ENCODE measurements around the gene PRRT1.

PRRT1 gene

DNA sequence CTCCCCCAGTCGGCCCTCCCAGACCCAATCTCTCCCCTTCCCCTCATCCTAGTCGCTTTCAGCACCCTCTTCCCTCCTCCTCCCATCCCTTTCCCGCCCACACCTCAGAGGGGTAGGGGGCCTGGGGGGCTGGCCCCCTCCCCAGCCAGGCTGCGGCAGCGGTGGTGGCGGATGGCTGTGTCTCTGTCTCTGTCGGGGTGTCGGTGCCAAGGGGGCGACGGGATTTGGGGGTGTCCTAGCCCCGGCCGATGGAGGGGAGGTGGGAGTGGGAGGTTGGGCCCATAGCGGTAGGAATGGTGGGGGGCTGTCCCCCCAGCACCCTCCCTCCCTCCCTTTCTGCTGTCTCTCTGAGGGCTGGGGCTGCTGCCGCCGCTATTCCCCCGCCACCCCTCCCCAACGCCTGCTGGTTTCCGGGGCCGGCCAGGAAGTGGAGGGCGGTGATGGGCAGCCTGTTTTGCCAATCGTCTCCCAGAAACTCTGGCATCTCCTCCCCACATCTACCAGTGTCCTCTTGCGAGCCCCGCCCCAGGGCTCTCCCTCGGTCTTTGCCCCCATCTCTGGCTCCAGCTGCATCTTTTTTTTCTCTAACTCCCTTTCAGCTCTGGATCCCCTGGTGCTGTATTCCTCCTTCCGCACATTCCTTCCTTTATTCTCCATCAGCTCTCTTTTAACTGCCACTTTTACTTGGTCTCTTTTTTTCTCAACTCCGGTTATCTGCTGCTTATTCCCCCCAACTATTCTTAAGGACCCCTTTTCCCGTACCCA, 24.2 kb upstream of the PRRT1 start, which contains the start of gene AGPAT1:
Gene AGPAT1, minus strand, starts transcription at position 374 of the 765 bp plus-strand sequence. CDS start 4,588 bp downstream, outside the sequence.
- DNase-seq (ENCODE audit: low read depth in 3 of 3) = peak; percentile 92 to 98 (median 94)

DNA sequence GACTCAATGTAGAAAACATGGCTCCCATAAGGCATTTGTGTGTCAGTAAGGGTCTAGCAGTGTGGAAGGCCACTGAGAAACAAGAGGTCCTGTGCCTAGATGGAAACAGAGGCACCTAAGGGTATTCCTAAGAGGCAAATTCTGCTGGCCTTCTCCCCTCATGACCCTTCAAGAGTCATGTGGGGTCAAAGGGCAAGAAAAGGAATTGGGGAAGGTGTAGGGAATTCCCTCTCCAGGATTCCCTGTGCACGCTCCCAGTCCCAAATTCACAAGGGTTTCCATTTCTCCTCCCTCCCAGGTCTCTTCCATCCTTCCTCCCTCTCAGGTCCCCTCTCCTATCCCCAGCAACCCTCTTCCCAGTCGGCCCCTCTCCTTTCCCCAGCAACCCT, 23.6 kb upstream of the PRRT1 start:
- no peak for DNase-seq (ENCODE audit: low read depth in 3 of 3)

DNA sequence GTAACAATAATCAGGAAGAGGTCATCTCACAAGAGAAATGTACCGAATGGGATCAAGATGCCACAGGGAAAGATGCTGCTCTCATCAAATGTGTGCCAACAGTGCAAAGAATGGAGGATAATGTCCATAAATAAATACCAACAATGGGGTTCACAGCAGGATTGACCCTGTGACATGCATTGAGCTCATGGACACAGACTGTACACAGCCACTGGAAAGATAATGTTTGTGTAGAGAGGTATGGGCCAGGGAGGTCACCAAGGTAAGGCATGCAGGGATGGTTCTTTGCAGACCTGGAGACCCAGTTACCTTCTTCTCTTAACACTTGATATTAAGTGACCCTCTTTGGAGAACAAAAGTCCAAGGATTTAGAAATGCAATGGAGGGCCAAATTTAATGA, 22.7 kb upstream of the PRRT1 start:
- no peak for DNase-seq (ENCODE audit: low read depth in 3 of 3)

DNA sequence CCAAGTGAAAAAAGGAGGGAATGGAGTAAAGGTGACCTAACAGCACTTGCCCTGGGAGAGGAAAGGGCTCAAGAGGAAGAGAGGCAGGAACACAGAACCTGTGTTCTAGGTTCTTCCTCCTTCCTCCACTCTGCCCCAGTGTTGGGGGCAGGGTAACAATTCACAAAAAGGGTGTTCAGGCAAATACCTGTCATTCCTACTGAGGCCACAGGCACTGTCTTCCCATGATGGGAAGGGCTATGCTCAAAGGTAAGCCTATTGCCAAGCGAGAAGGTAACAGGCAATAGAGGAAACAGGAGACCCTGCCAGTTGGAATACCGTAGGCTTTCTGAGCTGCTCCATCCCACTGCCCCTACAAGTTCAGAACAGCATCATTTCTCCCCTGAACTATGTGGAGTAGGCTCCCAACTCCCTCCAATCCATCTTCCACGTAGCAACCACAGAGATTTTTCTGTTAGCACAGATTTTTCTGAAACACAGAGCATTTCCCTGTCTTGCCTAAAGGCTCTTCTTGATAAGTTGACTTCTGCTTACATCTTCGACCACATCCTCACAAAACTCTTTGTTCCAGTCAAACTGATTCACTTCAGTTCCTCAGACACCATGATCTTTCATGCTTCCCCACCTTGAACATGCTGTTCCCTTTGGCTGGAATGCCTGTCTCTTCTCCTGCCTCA, 21.4 kb upstream of the PRRT1 start:
- no peak for DNase-seq (ENCODE audit: low read depth in 3 of 3)

DNA sequence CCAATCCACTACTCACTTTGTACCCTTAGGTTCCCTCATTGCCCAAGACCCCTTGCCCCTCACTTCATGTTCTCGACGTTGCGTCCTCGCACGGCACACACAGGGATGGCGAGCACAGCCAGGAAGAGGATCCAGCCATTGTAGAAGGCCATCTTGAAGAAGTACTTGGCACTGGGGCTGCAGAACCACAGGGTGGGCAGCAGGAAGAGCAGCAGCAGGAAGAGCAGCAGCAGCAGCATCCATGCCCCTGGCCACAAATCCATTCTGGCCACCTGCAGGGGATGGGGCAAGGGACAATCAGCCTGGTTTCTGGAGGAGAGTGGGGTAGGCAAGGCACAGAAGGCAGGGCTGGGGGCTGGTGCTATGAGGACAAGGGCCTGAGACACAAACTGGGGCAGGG, 19.5 kb upstream of the PRRT1 start:
- no peak for DNase-seq (ENCODE audit: low read depth in 3 of 3)

DNA sequence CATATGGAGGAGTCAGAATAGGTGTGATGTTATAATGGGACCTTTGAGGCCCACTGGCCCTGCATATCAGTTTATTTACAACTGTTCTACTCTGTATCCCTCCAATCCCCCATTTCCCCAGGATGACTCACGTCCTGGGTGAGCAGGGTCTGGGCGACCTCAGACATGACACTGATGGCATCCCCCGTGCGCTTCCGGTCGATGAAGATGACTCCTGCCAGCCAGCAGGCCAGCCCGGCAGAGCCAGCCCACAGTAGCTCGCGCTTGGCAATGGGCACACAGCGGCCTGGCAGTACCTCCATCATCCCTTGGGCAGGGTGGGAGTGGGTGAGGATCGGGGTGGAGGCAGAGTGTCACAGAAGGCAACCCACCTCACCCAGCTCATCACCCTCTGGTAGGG, 18.6 kb upstream of the PRRT1 start:
- no peak for DNase-seq (ENCODE audit: low read depth in 3 of 3)

DNA sequence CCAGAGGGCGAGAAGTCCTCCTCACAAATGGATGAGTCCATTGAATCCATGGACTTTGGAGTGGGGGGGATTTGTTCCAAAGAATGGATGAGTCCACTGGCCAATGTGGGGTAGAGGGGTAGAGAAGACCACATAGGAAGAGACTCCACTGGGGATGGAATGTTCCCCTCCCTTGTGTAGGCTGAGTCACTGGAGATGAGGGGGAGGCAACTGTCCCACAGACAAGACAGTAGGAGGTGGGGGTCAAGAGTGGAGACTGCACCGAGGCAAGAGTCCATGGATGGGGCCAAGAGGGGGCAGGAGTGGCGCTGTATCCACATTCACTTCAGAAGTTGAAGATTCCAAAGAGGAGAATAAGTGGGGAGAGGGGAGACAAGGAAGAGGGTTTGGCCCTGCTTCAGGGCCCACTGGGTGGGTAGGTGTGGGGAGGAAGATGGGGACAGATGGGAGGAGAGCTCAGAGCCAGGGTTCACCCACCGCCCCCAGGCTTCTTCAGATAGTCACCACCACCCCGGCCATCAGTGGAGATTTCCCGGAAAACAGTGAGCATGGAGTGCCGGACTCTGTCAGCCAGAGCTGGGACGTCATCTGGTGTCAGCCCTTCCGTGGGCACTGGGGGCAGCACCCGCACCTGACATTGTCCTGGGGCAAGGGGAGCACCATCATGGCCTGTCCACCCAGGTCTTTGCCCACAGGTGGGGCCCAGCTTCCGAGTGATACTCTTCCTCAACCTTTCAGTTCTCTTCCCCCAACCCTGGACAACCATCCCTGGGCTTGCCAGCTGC, 17.3 kb upstream of the PRRT1 start:
- DNase-seq (ENCODE audit: low read depth in 3 of 3) = no peak

DNA sequence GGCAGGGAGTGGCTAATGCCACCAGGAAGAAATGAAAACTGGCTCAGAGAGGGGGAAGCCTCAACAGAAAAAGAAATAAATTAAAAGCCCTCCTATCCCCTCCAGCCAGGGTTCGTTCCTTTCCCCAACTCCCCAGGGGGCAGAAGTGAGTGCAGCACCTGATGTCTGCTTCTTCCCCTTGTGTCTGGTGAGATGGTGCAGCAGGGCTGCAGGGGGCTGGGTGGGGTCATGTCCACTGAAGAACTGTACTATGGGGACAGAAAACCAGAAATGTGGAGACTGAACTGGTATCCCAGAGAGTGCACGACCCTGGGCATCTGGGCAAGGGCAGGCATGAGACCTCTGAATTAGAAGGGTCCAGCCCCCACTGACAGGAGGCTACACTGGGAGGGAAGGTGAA, 16.6 kb upstream of the PRRT1 start:
- DNase-seq (ENCODE audit: low read depth in 3 of 3) = no peak

DNA sequence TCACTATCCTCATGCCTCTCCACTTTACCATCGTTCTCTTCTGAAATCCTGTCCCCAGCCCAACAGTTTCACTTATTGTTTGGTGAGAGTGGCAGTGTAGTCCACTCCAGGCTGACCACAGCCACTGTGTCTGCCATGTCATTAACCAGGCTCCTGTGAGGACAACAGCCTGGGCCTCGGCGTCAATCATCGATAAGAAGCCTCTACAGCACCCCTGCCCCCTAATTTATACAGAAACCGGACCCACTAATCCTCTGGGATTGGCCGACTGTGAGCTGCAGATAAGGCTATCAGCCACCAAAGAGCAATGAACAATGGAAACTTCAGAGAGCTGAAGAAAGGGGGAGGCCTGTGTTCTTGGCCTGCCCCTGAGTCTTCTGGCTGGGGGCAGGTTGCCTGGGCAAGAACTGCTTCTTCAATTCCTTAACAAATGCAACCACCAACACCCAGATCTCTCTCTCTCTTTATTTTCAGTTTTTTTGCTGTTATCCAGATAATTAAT, 16.1 kb upstream of the PRRT1 start:
- DNase-seq (ENCODE audit: low read depth in 3 of 3) = no peak

DNA sequence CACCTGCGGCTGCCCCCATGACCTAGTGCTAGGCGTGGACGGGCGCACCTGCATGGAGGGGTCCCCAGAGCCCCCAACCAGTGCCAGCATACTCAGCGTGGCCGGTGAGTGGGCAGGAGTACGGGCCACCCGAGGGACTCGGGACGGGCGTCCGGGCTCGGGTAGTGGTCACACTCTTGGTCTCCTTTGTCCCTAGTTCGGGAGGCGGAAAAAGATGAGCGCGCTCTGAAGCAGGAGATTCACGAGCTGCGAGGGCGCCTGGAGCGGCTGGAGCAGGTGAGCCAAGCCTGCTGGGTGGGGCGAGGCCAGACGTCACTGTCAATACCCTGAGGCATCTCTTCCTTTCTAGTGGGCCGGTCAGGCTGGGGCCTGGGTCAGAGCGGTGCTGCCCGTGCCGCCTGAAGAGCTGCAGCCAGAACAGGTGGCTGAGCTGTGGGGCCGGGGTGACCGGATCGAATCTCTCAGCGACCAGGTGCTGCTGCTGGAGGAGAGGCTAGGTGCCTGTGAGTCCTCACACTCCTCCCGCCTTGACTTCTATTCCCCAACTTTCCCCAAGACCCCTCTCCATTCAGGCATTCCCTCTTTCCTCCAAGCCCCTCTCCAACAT, 15.5 kb upstream of the PRRT1 start:
- DNase-seq (ENCODE audit: low read depth in 3 of 3) = no peak

DNA sequence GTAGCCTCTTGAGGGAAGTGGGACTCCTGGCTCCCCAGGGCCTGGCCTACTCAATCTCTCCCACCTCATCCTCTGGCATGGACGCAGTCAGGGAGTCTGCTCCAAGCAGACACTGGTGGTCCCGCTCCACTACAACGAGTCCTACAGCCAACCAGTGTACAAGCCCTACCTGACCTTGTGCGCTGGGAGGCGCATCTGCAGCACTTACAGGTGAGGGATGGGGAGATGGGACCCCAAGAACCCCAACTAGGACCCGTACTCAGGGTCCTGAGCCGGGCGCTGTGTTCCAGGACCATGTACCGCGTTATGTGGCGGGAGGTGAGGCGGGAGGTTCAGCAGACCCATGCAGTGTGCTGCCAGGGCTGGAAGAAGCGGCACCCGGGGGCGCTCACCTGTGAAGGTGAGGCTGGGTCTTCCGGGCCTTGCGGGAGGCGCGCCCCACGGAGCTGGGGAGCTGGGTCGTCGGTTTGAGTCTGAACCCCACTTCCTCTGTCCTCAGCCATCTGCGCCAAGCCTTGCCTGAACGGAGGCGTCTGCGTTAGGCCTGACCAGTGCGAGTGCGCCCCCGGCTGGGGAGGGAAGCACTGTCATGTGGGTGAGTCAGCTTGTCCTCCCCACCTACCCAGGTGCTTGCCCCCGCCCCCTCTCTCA, 14.8 kb upstream of the PRRT1 start:
- DNase-seq (ENCODE audit: low read depth in 3 of 3) = no peak

DNA sequence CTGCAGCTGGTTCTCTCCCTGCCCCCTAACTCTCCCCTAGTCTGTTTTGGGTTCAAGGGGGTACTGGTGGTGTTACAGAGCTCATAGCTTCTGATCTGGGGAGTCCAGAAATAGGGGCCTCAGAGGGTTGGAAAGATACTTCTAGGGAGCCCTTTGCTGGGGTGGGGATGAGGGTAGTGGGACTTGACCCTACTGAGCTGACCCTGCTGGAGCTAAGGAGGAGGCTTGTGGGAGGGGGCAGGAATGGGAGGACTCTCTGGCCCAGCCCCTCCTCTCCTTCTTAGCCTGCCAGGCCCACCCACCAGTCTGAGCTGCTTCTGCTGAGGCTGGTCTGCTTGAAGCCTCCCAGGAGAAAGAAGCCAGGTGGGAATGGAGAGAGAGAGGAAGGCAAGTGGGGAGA, 12.6 kb upstream of the PRRT1 start, which contains the start of gene EGFL8:
Gene EGFL8, plus strand, starts transcription at position 301 of the 400 bp plus-strand sequence. CDS start 1,571 bp downstream, outside the sequence.
- DNase-seq (ENCODE audit: low read depth in 3 of 3) = no peak

DNA sequence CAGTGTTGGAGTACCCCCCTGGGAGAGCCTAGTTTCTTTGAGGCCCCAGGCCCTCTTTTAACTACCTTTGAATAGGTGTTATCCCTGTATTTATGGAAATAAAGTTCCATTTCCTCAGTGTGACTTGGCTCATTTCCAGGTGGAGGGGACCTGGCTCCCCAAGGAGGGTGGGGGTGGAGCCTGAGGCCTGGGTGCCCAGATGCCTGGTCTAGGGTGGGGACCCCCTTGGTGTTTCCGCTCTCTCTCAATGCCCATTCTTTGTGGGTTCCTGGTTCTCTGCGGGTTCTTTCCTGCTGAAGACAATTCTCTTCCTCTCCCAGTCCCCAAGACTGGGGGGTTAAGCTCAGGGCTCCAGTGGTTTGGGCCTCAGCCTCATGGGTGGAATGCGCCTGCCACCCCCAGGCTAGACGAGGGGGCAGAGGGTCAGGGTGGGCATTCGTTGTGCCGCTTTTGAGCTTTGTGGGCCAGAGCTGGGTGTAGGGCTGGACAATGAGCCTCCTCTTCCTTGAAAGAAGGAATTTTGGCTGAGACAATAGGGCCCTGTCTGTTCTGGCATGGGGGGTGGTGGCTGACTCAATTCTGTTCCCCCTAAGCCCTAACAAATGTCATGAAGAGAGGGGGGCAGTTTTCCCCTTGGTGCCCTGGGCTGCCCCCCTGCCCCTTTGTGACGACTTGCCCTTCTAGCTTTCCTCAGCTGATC, 12.0 kb upstream of the PRRT1 start:
- DNase-seq (ENCODE audit: low read depth in 3 of 3) = no peak

DNA sequence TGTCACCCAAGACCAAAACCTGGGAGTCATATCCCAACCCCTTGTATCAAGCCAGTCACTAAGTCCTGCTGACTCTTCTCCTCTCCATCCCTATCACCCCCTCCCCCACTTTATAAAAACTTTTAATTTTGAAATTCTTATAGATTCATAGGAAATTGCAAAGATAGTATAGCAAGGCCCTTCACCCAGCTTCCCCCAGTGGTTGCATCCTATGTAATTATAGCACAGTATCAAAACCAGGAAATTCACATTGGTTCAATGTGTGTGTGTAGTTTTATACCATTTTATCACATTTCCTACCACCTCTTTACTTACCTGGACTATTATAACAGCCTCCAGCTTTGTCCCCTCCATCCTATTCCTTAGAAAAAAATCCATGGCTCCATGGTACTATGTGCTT, 6.3 kb upstream of the PRRT1 start:
- DNase-seq (ENCODE audit: low read depth in 3 of 3) = no peak

DNA sequence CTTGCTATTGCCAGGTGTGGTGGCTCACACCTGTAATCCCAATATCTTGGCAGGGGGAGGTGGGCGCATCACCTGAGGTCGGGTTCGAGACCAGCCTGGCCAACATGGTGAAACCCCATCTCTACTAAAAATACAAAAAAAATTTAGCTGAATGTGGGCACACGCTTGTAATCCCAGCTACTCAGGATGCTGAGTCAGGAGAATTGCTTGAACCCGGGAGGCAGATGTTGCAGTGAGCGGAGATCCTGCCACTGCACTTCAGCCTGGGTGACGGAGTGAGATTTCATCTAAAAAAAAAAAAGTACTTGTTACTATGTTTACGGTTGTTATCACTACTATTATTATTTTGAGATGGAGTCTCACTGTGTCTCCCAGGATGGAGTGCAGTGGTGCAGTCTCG, 5.2 kb upstream of the PRRT1 start:
- no peak for DNase-seq (ENCODE audit: low read depth in 3 of 3)

DNA sequence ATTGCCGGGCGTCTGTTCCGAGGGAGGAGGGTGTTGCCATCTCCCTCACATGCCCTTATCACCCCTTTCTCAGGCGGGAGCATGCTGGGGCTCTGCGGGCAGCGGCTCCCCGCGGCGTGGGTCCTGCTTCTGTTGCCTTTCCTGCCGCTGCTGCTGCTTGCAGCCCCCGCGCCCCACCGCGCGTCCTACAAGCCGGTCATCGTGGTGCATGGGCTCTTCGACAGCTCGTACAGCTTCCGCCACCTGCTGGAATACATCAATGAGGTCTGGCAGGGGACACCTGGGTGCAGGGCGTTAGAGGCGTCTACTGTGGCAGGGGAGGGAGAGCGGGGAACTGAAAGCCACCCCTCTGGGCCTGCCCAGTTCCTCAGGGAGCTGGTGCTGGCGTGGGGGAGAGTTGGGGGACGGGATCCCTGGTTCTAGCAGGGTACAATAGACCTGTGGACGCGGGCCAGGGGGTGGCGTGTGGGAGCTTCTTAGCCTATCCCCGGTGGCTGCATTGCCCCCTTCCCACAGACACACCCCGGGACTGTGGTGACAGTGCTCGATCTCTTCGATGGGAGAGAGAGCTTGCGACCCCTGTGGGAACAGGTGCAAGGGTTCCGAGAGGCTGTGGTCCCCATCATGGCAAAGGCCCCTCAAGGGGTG, 2.9 kb upstream of the PRRT1 start:
- peak in 2 of 3 experiments; percentile 28 to 60 for DNase-seq (ENCODE audit: low read depth in 3 of 3)

DNA sequence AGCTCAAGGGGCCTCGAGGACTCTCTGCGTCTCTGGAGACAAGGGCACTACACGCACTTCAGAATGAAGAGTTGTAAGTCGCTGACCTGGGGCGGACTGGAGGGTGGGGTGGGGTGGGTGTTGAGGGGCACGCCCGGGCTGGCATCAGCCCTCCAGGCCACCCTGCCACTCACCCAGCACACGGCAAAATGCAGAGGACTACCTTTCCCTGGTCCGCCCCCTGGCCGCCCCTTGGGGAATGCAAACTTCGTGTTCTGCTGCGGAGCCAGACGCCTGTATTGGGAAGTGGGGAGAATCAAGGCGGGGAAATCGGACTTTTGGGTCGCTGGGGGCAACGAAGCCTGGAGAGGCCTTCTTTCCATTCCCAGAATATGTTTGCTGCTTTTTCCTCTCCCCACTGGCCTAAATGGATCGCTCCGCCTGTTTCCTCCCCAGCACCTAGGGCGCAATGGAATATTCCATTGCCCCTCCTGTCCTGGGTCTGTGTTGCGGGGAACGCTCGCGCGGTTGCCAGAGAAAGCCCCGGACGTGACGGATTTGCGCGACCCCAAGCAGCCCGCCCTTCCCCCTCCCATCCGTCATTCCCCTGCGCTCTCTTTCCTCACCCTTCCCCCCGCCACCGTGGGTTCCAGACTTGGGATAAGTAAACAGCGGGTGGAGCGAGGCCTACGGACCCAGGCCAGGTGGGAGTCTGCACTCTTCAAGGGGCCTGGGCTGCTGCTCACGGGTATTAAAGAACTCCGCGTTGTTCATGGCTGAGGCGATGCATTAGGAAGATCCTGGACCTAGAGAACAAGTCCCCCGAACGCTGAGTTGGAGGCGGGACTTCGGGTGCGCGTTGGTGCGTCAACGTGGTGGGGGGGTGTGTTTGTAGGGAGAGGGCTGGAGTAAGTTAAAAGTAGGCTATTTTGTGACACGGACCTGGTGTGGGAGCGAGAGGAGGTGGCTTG, 2.1 kb upstream of the PRRT1 start, which contains the start of gene PPT2:
Gene PPT2, plus strand, starts transcription at position 578 of the 950 bp plus-strand sequence. CDS start 454 bp downstream, outside the sequence.
- peak; percentile 43 to 81 (median 60) for DNase-seq (ENCODE audit: low read depth in 3 of 3)

DNA sequence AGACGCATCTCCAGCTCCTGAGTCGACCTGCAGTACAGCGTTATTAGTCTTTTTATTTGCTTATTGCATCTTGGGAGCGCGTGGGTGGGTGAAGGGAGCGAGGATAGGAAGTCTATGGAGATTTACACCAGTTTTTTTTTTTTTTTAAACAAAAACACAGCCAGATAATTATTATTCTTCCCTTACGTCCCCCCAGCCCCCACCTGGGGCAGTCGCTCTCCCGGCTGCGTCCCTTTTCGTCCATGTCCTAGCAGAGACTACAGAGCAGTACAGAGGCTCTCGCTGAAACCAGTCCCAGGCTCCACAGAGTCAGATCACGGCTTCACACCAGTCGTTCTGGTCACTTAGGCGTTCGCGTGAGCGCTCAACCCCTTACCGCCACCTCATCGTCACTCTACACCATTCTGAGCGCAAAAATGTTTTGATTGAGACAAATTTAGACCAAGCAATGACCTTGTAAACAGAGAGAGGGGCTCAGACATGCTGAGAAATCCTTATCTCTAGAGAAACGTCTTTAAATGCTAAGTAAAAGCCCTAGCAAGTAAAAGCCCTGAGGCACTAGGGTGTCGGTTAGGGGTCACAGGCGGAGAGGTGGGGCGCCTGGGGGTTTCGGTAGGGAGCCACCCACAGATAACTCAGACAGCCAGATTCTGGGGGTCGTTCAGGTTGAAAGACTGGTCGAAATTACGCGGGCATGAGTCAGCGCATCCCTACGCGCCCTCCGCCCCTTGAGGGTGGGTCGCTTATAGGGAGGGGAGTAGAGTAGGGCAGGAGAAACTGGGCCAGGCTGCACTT, 1.2 kb upstream of the PRRT1 start:
- no peak for DNase-seq (ENCODE audit: low read depth in 3 of 3)

Data from stimulated activated CD4-positive, alpha-beta T cell treated with anti-CD3 and anti-CD28 coated beads, TNF-alpha, amount 100 ng/mL, for 24 hours (primary cell).